ENCODE results near the gene DAPK2.

DAPK2 gene

GRCh38 chr15:64017082-64017588 is 29.1 kb downstream of the DAPK2 start:
- H3K4me3 ChIP-seq (ENCODE audit: low read depth in 1 of 2, low read length in 1 of 2), result no peak overlapping the region
- no peak for TF ChIP-seq CTCF (IDR thresholded peaks at IDR 0.05)
- H3K27ac ChIP-seq, result peak overlapping the region; percentile 19
- H3K36me3 ChIP-seq, result peaks cover 32% of the 10 kb centered on the region
- peaks cover 22 to 43% of the 10 kb centered on the region in 2 experiments for H3K4me1 ChIP-seq (ENCODE audit: control insufficient read depth in 1 of 2, insufficient read depth in 1 of 2, low read depth in 1 of 2, low read length in 1 of 2)
- no peaks in the 10 kb centered on the region for H3K27me3 ChIP-seq
- H3K9me3 ChIP-seq, result no peaks in the 10 kb centered on the region

DNA sequence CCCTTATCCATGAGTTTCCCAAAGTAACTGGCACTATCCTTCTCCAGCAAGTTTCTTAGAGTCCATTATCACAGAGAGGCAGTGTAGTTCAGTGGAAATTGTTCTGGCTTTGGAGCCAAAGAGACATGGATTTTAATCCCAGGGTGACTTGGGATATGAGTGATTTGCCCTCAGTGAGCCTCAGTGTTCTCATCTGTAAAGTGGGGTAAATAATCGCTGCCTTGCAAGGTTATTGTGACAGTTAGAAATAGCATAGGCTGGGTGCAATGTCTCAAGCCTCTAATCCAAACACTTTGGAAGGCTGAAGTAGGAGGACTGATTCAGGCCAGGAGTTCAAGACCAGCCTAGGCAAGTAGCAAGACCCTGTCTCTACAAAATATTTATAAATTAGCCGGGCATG is 30.0 kb downstream of the DAPK2 start:
- no peak overlapping the region for H3K4me3 ChIP-seq (ENCODE audit: low read depth in 1 of 2, low read length in 1 of 2)
- TF ChIP-seq CTCF (IDR thresholded peaks at IDR 0.05), result no peak
- peaks cover 27 to 43% of the 10 kb centered on the region in 2 experiments for H3K4me1 ChIP-seq (ENCODE audit: control insufficient read depth in 1 of 2, insufficient read depth in 1 of 2, low read depth in 1 of 2, low read length in 1 of 2)
- H3K36me3 ChIP-seq, result peaks cover 25% of the 10 kb centered on the region
- H3K9me3 ChIP-seq, result no peaks in the 10 kb centered on the region
- peak overlapping the region; percentile 19 for H3K27ac ChIP-seq
- H3K27me3 ChIP-seq, result no peaks in the 10 kb centered on the region

GRCh38 chr15:64014995-64015394 is 31.3 kb downstream of the DAPK2 start:
- TF ChIP-seq CTCF (IDR thresholded peaks at IDR 0.05), result no peak
- peaks cover 12% of the 10 kb centered on the region for H3K36me3 ChIP-seq
- peaks cover 38 to 52% of the 10 kb centered on the region in 2 experiments for H3K4me1 ChIP-seq (ENCODE audit: control insufficient read depth in 1 of 2, insufficient read depth in 1 of 2, low read depth in 1 of 2, low read length in 1 of 2)
- H3K9me3 ChIP-seq, result no peaks in the 10 kb centered on the region
- no peak overlapping the region for H3K4me3 ChIP-seq (ENCODE audit: low read depth in 1 of 2, low read length in 1 of 2)
- H3K27me3 ChIP-seq, result no peaks in the 10 kb centered on the region
- H3K27ac ChIP-seq, result no peak overlapping the region

DNA sequence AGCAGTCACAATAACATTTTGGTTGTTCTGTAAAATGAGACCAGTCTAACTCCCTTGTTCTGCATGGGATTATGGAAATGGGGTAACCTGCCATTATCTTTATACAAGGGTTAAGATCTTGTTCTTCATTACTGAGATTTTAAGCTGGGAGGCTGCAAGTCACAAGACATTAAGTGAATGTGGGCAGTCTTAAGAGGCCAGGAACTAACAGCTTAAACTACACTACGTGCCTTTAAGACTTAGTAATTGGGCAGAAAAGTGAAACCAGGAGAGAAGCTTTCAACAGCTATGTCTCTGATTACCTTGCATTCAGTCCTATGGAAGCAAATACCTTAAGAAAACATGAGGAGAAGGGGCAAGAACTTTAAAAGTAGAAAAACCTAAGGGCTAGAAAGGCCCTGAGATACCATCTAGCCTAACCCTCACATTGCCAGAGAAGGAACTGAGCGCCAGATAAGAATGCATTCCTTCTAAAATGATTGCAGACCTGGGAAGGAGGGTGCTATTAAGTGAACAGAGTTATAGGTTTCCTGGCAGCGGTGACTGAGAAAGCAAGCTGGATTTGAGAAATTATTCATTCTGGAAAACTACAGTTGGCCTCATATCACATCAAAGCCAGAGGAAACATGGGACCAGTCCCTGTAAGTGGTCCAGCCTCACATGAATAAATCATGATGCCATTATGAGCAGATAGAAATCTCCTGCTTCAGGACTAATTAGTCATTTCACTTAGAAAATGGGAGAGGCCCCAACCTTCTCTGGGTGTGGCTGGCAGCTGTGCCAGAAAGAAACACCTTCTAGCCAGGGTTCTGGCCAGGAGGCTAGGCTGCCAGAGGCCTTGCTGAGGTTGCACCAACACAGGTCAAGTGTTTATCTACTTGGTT is 32.9 kb downstream of the DAPK2 start:
- Histone ChIP-seq H3K36me3 (peaks cover 2% of the 10 kb centered on the region), H3K9me3 (no peaks in the 10 kb centered on the region), H3K27ac (peak overlapping the region; percentile 75), H3K27me3 (no peaks in the 10 kb centered on the region), H3K4me1 (ENCODE audit: control insufficient read depth in 1 of 2, insufficient read depth in 1 of 2, low read depth in 1 of 2, low read length in 1 of 2) (peaks cover 42 to 59% of the 10 kb centered on the region in 2 experiments), H3K4me3 (ENCODE audit: low read depth in 1 of 2, low read length in 1 of 2) (no peak overlapping the region)
- no peak for TF ChIP-seq CTCF (IDR thresholded peaks at IDR 0.05)

- Histone ChIP-seq H3K9me3 (no peaks in the 10 kb centered on the region), H3K4me3 (ENCODE audit: low read depth in 1 of 2, low read length in 1 of 2) (no peak overlapping the region)
Observed at GRCh38 chr15:64011736-64012135, 34.5 kb downstream of the DAPK2 start.

More at GRCh38 chr15:64011736-64012135, 34.5 kb downstream of the DAPK2 start:
- H3K27ac ChIP-seq, result peak overlapping the region; percentile 75
- no peaks in the 10 kb centered on the region for H3K27me3 ChIP-seq
- peaks cover 49 to 62% of the 10 kb centered on the region in 2 experiments for H3K4me1 ChIP-seq (ENCODE audit: control insufficient read depth in 1 of 2, insufficient read depth in 1 of 2, low read depth in 1 of 2, low read length in 1 of 2)
- H3K36me3 ChIP-seq, result no peaks in the 10 kb centered on the region
- no peak for TF ChIP-seq CTCF (IDR thresholded peaks at IDR 0.05)
